GM18873 (cell line): ENCODE measurements around the gene NAPSA.
"Not testable (repeated sequence)": the region's sequence is repeated elsewhere in the genome, so short reads cannot be mapped to it uniquely, and the experiment has no call there.

ENCODE experiments used
- ATAC-seq: cut with Tn5 transposase; IDR thresholded peaks from one replicate; pipeline ENCODE4 v1.9.1; 2021; ENCODE audit warnings: mild to moderate bottlenecking, moderate library complexity, moderate number of reproducible peaks; ENCODE audit not compliant: unreplicated experiment, low FRiP score

Gene NAPSA

GRCh38 chr19:50332244-50333038, 33.0 kb downstream of the NAPSA start:
- no peak for ATAC-seq

DNA sequence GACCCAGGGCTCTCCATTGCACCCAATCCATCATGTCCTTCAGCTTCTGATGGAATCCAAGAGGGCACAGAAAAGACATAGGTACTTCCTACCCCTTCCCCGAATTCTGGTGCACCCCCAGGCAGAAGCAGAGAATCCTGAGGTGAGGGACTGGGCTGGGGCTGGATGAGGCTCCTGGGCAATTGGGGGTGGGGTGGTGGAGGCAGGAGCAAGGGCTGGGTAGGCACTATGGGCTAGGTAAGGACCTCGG, 33.5 kb downstream of the NAPSA start:
- no peak for ATAC-seq

GRCh38 chr19:50331221-50331993, 34.0 kb downstream of the NAPSA start:
- ATAC-seq, result no peak

GRCh38 chr19:50330365-50331078, 34.9 kb downstream of the NAPSA start:
- ATAC-seq, result no peak

DNA sequence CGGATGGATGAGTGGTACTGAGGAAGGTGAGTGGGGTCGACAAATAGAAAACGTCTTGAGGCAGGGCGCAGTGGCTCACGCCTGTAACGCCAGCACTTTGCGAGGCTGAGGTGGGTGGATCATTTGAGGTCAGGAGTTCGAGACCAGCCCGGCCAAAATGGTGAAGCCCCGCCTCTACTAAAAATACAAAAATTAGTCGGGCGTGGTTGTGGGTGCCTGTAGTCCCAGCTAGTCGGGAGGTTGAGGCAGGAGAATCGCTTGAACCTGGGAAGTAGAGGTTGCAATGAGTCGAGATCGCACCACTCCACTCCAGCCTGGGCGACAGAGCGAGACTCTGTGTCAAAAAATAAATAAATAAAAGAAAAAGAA, 35.5 kb downstream of the NAPSA start:
- ATAC-seq, result not testable (repeated sequence)

DNA sequence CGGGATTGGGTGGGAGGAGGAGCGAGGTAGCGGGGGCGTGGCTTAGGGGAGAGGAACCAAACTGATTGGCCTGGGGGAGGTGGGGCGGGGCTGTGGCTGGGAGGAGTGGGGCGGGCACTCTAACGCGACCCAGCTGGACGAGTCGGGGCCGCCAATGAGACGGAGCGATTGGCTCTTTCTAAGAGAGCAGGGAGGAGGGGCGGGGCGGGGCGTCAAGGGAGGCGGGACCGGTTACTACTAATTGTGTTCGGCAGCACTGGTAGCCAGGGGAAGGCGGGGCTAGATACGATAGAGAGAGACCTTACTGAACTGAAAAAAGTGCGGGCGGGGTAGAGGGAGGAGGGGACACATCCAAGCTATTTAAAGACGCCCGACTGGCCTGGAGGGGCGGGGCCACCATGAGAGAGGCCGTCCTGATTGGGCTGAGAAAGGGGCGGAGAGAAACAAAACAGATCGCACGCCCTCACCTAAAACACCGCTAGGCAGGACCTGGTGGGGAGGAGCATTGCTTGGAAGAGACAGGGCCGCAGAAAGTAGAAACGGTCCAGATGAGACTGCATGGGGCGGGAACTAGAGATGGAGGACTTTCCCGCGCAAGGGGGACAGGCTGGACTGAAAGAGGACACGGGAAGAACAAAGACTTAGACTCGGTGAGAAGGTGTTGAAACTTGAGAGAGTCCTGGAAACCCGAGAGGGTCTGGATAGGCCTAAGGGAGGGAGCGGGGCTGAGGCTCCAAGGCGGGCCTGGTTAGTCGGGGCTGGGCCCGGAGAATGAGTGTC, 36.1 kb downstream of the NAPSA start, which contains the start of gene KCNC3:
TSS of gene KCNC3 (minus strand) at position 232 of the 780 bp plus-strand sequence. CDS start 295 bp downstream, outside the sequence.
- ATAC-seq, result peak; percentile 44

DNA sequence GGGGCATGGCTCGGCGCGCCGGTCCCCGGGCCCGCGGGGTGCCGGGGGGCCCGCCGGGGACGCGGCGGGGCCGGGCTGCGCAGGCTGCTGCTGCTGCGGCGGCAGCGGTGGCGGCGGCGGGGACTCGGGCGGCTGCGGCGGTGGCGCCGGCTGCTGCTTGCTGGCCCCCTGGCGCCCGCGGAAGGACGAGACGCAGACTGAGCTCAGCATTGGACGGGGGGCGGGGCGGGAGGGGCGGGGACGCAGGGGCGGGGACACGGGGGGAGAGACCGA, 36.6 kb downstream of the NAPSA start:
- ATAC-seq, result no peak

GRCh38 chr19:50328224-50328872, 37.1 kb downstream of the NAPSA start:
- ATAC-seq, result no peak

DNA sequence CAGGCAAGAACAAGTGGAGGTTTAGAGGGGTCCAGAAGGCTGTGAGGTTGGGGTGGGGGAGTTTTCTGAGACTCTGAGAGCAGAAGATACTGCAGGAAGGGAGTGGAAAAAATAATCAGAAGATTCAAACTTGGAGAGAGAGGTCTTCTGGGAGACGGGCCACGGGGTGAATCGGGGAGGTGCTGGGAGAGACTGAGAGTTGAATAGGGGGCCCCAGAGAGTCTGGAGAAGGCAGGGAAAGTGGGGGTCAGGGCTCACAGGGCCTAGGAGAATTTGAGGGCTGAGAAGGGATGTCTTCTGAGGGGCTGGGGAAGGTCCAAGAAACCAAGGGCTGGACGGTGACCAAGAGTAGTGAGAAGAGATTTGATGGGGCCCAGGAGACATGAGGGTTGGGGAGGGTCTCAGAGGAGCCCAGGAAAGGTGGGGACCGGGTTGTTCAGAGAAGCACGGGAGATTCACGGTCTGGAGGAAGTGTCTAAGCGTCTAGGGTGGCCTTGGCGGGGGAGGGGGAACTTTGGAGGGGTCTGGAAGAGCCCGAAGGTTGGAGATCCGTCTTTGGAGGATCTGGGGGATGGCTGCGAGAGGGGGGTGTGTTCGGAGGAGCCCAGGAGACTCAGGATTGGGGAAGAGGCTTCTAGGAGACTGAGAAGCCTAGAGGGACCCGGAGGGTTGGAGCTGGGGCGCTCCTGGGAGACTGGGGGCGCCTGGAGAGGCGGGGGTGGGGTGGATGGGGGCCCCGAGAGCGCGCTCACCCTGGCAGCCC, 37.8 kb downstream of the NAPSA start:
- no peak for ATAC-seq

- ATAC-seq, result no peak
These were observed 38.4 kb downstream of the NAPSA start for GRCh38 chr19:50327013-50327412.

DNA sequence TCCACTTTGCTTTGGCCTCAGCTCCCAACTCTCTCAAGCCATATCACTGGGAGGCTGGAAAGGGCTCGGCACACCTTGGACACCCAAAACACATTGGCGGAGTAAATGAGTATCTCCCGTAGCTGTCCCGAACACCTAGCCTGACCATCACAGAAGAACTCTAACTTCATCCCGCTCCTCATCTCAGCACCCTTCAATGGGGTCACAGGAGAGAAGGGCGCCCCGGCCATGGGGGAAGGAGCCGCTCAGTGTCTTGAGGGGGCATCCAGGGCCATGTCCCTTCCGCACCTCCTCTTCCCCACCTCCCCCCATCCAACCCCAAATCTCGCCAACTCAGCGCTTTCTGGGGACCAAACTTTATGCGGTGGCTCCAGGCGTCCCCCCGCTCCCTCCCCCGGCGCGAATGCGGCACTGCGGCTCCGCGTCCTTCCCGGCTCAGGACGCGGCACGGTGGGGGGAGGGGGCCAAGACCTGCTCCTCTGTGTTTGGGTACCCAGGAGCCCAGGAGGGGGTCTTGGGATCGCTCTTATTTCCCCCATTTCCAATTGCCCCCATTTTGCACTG, 39.3 kb downstream of the NAPSA start:
- no peak for ATAC-seq

DNA sequence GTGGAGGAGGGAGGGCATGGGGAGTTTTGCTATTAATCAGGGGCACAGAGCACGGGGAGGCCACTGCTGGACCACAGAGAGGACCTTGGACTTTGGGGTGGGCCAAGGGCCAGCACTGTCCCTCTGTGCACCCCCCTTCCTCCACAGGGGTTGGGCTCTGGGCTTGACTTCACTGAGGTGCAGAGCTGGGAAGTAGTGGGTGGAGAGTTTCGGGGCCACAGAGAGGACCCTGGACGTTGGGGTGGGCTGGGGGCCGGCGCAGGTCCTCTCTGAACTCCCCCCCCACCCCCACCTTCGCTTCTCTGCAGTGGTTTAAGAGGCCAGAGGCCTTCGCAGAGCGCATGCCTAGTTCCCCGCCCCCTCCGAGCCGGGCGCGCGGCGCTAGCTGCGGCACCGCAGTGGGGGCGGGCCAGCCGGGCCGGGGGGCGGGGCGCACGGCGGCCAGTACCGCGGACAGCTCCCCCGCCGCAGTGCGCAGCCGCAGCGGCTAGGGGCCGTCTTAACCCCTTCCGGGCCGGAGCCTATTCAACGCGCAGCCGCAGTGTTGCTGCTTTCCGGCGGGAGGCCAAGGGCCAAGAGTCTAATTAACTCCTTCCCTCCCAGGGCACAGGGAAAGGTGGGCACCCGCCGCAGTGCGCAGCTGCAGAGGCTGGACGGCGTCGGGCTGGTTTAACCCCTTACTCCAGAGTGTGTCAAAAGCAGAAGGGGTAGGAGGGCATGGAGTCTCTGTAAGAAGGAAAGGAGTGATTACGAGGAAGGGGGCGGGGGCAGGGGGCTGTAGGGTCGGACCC, 39.9 kb downstream of the NAPSA start:
- no peak for ATAC-seq

- no peak for ATAC-seq
These were observed 41.1 kb downstream of the NAPSA start for GRCh38 chr19:50324331-50324730.

- ATAC-seq, result no peak
These were observed 41.7 kb downstream of the NAPSA start for GRCh38 chr19:50323782-50324133.

GRCh38 chr19:50322931-50323781, 42.3 kb downstream of the NAPSA start:
- no peak for ATAC-seq

DNA sequence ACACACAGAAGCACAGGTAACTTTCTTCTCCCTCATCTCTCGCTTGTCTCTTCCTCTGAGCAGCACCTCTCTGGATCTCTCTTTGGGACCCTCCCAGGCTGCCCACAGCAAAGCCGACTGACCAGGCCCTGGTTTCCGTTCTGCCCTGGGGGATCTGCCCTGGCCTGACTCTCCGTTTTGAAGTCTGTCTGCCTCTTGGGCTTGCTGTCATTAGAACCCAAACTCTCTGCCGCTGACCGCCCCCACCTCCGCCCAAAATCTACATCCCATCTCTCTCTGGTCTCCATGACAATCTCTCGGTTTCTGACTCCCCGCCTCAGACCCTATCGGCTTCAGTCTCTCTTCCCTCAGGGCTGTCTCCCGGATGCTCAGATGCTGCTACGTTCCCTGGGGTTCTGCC, 43.2 kb downstream of the NAPSA start:
- ATAC-seq, result no peak

DNA sequence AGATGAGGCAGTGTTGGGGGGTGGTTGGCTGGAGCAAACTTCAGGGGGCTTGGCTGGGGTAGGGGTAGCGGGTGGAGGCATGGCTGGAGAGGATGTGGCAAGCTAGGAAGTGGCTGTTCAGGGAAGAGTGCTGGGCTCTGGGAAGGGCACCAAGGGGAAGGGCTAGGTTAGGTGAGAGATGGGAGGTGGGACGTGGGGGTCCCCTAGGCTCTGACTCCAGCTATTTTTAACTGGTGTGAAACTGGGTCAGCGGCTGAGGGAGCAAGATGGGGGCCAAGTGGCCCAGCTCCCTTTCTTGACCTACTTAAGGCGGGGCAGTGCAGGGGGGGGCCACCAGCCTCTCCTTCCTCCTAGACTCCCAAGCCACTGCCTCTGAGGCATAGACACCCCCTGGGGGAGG, 43.6 kb downstream of the NAPSA start:
- ATAC-seq, result no peak

- ATAC-seq, result no peak
These were observed 44.8 kb downstream of the NAPSA start for GRCh38 chr19:50320596-50320995.
